ENCODE data around the gene ESAM.

ESAM gene

DNA sequence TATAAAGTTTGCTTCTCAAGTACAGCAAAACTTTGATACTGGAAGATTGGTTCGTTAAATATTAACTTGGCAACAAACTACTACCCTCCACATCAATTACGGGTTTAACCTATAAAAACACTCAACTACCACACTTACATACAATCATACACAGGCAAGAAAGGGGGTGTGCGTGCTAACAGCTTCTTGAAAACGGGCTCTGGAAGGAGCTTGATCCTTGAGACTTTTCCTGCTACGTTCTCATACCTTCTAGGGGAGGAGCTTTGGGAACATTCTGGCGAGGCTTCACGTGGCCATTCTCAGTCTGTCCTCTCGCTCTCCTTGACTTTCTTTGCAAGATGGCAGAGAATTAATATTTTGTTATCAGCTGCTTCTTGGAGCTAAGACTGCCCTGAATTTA is 6.8 kb upstream of the ESAM start:
- in situ Hi-C loops (cut with HindIII; ENCODE audit: low pct_ligation_motif_present, low sequenced_read_pairs), result no loop called here
- no peak overlapping the region for H3K4me3 ChIP-seq (ENCODE audit: low read depth, low read length)
- no peak overlapping the region for H3K27ac ChIP-seq
- TF ChIP-seq, protein P1, sequence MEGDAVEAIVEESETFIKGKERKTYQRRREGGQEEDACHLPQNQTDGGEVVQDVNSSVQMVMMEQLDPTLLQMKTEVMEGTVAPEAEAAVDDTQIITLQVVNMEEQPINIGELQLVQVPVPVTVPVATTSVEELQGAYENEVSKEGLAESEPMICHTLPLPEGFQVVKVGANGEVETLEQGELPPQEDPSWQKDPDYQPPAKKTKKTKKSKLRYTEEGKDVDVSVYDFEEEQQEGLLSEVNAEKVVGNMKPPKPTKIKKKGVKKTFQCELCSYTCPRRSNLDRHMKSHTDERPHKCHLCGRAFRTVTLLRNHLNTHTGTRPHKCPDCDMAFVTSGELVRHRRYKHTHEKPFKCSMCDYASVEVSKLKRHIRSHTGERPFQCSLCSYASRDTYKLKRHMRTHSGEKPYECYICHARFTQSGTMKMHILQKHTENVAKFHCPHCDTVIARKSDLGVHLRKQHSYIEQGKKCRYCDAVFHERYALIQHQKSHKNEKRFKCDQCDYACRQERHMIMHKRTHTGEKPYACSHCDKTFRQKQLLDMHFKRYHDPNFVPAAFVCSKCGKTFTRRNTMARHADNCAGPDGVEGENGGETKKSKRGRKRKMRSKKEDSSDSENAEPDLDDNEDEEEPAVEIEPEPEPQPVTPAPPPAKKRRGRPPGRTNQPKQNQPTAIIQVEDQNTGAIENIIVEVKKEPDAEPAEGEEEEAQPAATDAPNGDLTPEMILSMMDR (IDR thresholded peaks at IDR 0.05; ENCODE audit: low read depth, low read length, missing control alignments), result no peak
- peaks cover 5% of the 10 kb centered on the region for H3K36me3 ChIP-seq (replicated peaks)
- no peak for DNase-seq
- no peaks in the 10 kb centered on the region for H3K27me3 ChIP-seq (replicated peaks)

DNA sequence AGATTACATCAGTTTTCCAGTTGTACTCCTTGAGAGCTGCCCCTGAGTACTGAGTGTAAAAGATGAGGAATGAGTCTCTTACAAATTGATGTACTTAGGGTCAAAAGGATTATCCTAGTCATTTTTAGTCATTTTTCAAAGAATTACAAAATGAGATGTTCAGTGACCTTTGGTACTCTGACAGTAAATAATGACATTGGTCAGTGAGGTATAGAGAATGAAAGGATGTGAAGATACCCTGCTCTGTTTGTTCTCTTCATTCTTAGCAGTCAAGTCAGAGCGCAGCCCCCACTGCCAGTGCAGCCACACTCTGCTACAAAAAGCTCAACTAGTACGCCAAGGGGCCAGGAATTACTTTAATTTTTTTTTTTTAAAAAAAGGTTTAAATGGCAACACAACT is 4.1 kb upstream of the ESAM start:
- Histone ChIP-seq H3K4me3 (ENCODE audit: low read depth, low read length) (no peak overlapping the region), H3K27ac (no peak overlapping the region), H3K27me3 (replicated peaks) (no peaks in the 10 kb centered on the region), H3K36me3 (replicated peaks) (peaks cover 5% of the 10 kb centered on the region)
- no peak for DNase-seq
- in situ Hi-C loops (cut with HindIII; ENCODE audit: low pct_ligation_motif_present, low sequenced_read_pairs), result no loop called here
- TF ChIP-seq, protein P1 (IDR thresholded peaks at IDR 0.05; ENCODE audit: low read depth, low read length, missing control alignments), result no peak

DNA sequence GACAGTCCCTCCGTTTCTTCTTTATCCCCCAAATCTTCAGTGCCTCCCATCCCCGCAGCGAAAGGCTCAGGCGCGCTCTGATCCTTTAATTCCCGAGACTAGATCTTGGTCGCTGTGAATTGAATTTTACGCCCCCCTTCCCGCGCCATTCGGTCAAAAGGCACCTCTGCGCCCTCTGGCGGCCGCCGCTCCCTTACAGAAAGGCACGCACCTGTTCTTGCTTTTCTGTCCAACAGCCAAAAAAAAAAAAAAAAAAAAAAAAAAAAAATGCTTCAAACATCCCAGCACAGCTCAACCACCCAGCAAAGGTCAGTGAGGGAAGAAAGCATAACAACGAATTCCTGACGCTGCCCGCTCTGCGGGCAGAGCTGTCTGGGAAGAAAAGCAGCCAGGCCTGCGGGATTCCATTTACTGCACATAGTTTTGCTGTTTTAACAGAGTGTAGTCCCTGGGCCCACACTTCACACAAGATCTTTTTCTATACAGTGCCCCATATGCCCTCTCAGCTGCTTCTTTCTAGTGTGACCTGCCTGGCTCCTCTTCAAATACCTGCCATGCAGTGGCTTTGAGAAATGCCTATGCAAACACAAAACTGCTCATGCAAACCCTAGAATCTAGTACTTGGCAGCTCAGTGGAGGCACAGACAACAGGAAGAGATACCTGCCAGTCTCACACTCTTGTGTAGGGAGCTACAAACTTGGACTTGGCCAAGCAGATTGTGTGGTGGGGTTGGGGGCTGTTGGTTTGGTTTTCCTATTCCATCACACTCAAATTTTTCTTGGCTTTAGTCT is 1.3 kb upstream of the ESAM start:
- Histone ChIP-seq H3K36me3 (replicated peaks) (peaks cover 5% of the 10 kb centered on the region), H3K27me3 (replicated peaks) (no peaks in the 10 kb centered on the region), H3K4me3 (ENCODE audit: low read depth, low read length) (peak overlapping the region; percentile 54), H3K27ac (no peak overlapping the region)
- TF ChIP-seq, protein P1 (IDR thresholded peaks at IDR 0.05; ENCODE audit: low read depth, low read length, missing control alignments), result peak; percentile 87
- in situ Hi-C loops (cut with HindIII; ENCODE audit: low pct_ligation_motif_present, low sequenced_read_pairs), result no loop called here
- peak; percentile 63 for DNase-seq

DNA sequence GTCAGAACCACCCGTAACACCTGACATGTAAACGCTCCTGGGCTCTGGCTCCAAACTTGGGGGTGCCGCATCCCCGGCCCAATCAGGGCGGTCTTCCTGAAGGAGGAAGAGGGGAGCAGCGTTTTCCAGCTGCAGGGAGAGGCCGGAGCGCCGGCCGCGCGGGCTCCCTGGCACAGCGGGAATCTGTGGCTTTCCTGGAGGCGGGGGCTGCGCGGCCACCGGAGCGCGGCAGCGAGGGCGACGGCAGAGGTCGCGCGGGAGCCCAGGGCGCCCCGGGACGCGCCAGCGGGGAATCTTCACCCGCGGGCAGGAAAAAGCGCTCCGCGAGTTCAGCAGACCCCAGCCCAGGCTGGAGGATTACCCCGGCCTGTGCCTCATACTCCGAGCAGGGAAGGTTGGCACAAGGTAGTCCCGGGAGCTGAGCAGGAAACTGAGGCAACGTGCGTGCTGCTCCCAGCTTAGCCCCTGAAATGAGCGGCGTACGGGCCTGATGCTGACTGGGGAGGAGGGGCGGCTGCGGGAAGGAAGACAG is 600 bp upstream of the ESAM start:
- in situ Hi-C loops (cut with HindIII; ENCODE audit: low pct_ligation_motif_present, low sequenced_read_pairs), result no loop called here
- peaks cover 5% of the 10 kb centered on the region for H3K36me3 ChIP-seq (replicated peaks)
- TF ChIP-seq, protein P1 (IDR thresholded peaks at IDR 0.05; ENCODE audit: low read depth, low read length, missing control alignments), result no peak
- no peak overlapping the region for H3K27ac ChIP-seq
- DNase-seq, result no peak
- H3K27me3 ChIP-seq (replicated peaks), result no peaks in the 10 kb centered on the region
- H3K4me3 ChIP-seq (ENCODE audit: low read depth, low read length), result peak overlapping the region; percentile 54

DNA sequence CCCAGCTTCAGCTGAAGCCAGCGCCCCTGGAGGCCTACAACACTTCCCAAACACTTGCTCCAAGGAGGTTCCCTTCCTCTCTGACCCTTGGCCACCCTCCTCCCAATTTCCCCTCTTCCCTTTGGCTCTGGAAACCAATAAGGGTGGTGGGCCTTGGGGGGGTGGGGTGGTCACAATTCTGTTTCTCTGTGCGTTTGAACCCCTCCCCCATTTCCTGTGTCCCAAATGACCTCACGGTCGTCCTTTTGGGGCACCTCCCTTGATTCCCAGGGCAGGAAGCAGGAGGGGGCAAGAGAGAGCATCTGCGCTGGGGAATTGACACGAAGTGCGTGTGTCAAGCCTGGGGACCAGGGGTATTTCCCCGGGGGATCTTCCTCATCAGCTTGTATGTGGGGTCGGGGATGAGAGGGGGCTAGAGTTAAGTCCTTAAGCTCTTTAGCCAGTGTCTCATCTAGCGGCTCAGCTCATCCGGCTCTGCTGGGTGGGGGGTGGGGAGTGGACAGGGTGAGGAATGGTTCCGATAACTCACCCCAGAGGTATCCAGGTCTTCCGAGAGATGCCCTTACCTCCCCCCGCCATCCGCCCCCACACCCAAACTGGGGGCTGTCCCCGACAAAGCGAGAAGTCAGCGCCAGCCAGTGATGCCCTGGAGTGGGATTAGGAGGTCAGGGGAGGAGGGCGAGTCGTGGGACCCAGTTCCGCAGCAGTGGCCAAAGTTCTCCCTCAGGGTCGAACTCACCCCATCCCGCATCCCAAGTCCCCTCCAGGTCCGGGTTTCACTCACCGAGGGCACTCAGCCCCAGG is 587 bp downstream of the ESAM start:
- TF ChIP-seq, protein P1 (IDR thresholded peaks at IDR 0.05; ENCODE audit: low read depth, low read length, missing control alignments), result no peak
- DNase-seq, result no peak
- H3K27me3 ChIP-seq (replicated peaks), result no peaks in the 10 kb centered on the region
- no peaks in the 10 kb centered on the region for H3K36me3 ChIP-seq (replicated peaks)
- no peak overlapping the region for H3K27ac ChIP-seq
- H3K4me3 ChIP-seq (ENCODE audit: low read depth, low read length), result no peak overlapping the region
- in situ Hi-C loops (cut with HindIII; ENCODE audit: low pct_ligation_motif_present, low sequenced_read_pairs), result no loop called here

All from brain microvascular endothelial cell (primary cell).